ENCODE results near the gene ZNF423.

ZNF423 gene

GRCh38 chr16:49788986-49789385 is 66.9 kb downstream of the ZNF423 start:
- in situ Hi-C loops (cut with MboI; ENCODE audit: low sequenced_read_pairs), result no loop called here

- in situ Hi-C loops (cut with MboI; ENCODE audit: low sequenced_read_pairs), result no loop called here
Observed at GRCh38 chr16:49788572-49788971, 67.3 kb downstream of the ZNF423 start.

DNA sequence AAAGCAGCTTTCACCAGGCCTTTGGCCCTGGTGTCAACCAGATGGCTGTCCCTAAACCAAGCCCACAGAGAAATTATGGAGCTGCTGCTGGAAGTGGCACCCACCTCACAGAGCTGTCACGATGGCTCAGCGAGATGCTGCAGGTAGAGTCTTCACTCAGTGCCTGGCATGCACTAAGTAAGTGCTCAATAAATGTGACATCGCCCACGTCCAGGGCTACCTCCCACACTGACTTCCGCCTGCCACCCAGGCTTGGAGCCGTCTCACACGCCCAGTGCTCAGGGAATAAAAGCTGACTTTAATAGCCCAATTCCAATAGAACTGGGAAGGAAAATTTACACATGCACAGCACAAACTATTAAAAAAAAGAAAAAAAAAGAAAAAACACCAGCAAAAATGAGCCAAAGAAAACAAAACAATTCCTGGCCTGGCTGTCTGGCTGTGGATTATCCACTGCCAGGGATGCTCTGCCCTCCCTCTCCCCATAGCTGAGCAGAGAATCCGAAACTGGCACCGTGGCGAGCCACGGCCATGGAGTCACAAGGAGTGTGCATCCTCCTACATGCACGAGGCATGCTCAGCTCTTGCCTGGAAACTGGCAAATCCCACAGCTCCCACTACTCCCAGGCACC is 68.9 kb downstream of the ZNF423 start:
- in situ Hi-C loops (cut with MboI; ENCODE audit: low sequenced_read_pairs), result no loop called here

- in situ Hi-C loops (cut with MboI; ENCODE audit: low sequenced_read_pairs), result no loop called here
Observed at GRCh38 chr16:49785970-49786369, 69.9 kb downstream of the ZNF423 start.

- in situ Hi-C loops (cut with MboI; ENCODE audit: low sequenced_read_pairs), result no loop called here
Observed at GRCh38 chr16:49782405-49782804, 73.5 kb downstream of the ZNF423 start.

DNA sequence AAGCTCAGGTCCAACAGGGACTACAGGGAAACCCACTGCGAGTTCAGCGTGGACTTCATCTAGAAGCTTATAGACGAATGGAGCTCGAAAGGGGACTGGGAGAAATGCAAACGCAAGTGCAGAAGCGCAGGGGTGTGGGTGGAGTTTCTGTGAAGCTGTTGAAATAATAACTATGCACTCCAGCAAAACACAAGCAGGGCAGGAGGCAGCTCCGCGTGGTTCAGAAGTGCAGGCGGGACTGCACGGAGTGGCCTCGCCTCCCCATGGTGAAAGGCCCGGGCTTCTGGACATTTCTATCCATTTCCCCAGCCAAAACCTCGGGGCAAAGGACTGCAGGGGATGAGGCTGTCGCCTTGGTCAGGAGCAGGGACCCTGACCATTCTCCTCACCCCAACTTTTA is 74.5 kb downstream of the ZNF423 start:
- in situ Hi-C loops (cut with MboI; ENCODE audit: low sequenced_read_pairs), result no loop called here

- in situ Hi-C loops (cut with MboI; ENCODE audit: low sequenced_read_pairs), result no loop called here
Observed at GRCh38 chr16:49780433-49780832, 75.5 kb downstream of the ZNF423 start.

- in situ Hi-C loops (cut with MboI; ENCODE audit: low sequenced_read_pairs), result no loop called here
Observed at GRCh38 chr16:49779979-49780378, 75.9 kb downstream of the ZNF423 start.

DNA sequence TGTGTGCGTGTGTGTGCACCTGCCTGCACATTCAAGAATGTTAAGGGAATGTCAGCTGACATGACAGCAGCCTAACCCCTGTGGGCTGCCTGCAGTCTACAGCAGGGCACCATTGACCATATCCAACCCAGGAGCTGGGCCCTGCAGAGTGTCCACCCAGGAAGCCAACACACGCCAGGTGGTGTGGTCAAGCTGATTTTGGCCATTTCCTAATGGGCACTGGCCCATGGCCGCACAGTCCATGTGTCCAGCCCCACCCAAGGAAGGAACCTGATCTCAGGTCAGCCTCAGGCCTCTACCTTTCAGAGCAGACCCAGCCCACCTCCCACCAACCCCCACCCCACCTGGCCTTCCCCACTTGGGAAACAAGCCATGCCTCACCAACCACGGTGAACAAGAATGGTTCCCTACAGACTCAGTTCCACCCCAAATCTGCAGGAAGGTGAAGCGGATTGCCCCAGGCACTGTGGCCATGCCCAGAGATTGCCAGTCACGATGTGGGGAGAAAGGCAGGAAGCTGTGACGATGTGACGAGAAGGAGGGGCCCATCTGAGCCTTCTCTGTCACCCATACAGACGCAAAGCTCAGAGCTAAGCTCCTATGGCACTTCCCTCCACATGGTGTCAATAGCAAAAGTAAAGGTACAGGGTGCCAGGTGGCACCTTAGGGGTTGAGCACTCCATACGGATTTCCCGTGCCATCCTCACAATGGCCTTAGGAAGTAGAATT is 77.5 kb downstream of the ZNF423 start:
- in situ Hi-C loops (cut with MboI; ENCODE audit: low sequenced_read_pairs), result no loop called here

DNA sequence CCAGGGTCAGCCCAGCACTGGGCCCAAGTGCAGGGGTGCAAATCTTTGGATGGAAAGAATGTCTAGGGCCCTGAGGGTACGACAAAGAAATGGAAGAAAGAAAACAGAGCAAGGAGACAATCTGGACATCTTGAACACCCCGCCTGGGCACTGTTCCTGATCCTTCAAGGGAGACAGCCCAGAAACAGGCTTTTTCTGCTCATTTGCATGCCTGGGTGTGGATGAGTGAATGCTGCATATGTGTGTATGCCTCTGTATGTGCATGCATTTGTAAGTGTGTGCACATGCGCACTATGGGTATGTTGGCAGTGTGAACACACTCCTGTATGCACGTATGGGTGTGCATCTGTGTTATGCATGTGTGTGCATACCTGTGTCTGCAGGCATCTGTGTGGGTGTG is 79.2 kb downstream of the ZNF423 start:
- in situ Hi-C loops (cut with MboI; ENCODE audit: low sequenced_read_pairs), result no loop called here

DNA sequence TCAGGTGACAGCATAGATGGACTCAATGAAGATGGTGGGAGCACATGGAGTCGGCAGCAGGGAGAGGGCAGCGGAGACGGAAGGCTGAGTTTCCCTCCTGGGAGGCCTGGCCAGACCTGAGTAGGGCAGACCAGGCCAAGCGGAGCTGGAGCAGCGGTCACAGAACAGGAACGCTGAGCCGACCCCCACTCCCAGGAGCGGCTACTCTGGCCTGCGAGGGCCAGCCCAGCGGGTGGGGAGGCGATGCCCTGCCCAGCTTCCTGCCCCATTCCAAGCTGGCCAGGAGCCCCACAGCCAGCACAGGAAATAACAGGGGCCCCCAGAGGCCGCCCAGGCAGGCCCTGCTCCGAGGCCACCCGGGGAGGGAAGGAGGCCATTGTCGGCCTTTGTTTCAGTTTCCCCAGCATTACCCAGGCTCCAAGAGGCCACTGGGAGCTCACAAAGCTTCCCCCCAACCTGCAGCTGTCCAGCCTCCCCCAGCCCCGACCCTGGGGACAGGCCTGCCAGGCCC is 79.8 kb downstream of the ZNF423 start:
- in situ Hi-C loops (cut with MboI; ENCODE audit: low sequenced_read_pairs), result no loop called here

- in situ Hi-C loops (cut with MboI; ENCODE audit: low sequenced_read_pairs), result no loop called here
Observed at GRCh38 chr16:49775581-49775980, 80.3 kb downstream of the ZNF423 start.

DNA sequence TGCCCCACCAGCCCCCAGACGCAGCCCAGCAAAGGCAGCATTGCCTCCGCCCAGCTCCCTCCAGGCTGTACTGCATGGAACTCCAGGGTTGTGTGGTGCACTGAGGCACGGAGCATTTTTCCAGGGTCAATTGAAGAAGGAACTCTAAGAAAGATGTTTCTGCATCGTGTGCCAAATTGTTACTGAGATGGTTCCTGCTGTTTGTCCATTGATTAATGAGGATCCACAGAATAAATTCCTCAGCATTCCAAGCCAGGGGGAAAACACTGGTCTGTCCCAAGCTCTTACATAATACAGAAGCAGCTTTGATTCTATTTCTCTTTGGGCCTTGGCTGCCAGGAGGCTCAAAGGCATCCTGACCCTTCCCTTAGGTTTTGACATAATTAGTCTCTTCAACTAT is 80.9 kb downstream of the ZNF423 start:
- in situ Hi-C loops (cut with MboI; ENCODE audit: low sequenced_read_pairs), result no loop called here

DNA sequence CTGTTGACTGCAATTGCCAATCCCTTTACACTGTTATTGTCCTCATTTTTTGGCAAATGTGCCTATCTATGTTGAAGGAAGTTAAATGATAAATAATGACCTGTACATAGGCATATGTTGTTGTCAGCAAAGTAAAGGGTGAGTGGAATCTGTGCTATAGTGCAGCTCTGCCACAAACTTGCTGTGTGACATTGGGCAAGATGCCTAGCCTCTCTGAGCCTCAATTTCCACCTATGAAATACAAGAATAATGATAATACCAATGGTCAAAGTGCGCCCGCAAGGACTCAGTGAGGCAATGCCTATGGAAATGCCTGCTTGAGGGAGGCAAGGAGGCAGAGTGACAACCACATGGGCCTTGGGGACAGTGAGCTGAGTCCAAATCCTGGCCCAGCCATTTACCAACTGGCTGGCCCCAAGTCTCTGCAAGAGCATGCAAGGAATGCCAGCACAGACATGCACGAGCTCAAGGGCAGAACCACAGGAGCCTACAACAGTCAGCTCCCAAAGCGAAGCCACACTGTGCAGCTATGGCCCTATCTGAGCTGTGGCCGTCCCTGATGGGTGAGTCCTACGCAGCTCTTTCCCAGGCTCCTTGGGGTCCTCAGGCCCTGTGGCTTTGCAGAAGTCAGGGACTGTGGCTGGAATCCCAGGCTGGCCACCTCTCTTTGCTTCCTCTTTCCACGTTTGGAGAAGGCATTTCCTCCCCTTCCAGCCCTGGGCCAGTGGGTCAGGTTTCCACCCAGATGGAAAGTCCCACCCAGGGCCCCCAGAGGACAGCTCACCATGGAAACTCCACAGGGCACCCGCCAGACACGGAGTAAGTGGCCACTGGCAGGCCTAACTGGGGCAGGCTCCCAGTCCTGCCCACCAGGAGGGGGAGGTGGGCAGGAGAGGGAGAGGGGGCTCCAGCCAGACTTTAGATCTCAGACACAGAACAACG is 82.1 kb downstream of the ZNF423 start:
- in situ Hi-C loops (cut with MboI; ENCODE audit: low sequenced_read_pairs), result no loop called here

DNA sequence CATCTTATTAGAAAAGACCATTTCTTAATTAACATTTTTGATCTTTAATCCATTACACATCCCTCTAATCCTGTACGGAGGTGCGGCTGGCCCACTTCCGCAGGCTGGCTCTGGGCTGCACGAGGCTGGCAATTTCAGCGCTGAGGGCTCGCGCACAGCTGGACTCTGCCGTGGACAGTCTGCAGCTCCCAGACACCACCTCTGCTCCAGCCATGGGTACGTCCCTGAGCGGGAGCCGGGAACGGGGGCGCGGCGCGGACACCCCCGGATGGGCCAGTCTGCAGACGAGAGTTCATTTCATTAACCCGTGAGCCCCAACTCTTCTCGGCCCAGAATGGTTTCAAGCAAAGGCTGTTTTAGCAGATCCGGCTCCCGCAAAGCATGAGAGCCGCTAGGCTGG is 87.9 kb downstream of the ZNF423 start:
- in situ Hi-C loops (cut with MboI; ENCODE audit: low sequenced_read_pairs), result no loop called here

- in situ Hi-C loops (cut with MboI; ENCODE audit: low sequenced_read_pairs), result no loop called here
Observed at GRCh38 chr16:49767414-49767813, 88.5 kb downstream of the ZNF423 start.

- in situ Hi-C loops (cut with MboI; ENCODE audit: low sequenced_read_pairs), result no loop called here
Observed at GRCh38 chr16:49766225-49766624, 89.7 kb downstream of the ZNF423 start.

GRCh38 chr16:49763826-49764225 is 92.1 kb downstream of the ZNF423 start:
- in situ Hi-C loops (cut with MboI; ENCODE audit: low sequenced_read_pairs), result no loop called here

DNA sequence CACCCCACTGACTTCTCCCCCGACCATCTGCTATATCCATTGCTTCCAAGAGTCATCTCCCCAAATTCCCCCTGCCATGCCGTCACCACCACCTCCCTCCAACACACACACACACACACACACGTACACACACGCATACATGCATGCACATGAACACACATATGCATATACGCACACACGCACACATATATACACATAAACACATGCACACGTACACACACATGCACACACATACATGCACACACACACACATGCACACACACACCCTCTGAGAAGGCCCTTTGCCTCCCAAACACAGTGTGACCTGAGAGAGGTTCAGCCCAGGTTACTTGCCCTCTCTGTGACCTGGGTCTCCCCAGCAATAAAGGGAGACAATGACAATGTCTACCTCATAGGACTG is 95.1 kb downstream of the ZNF423 start:
- in situ Hi-C loops (cut with MboI; ENCODE audit: low sequenced_read_pairs), result no loop called here

DNA sequence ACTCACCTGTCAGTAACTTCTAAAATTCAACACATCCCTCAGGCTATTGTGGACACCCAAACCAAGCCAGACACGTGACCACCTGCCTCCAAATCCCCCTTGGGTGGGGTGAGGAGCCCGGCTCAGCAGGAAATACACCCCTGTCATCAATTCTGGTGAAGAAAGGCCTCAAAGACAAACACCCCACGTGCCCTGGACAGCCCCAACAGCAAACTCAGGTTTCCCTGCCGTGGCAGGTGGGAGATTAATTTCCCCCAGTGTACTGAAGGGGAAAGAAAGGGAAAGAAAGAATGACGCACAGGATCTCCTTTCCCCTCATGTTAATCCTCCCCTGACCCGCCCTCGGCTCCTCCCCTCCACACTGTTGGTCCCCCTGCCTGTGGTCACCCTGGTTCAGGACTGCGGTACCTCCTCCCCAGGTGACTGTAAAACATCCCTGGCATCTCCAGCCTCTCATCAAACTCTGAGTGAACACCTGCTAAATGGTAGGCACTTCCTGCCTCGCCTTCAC is 98.3 kb downstream of the ZNF423 start:
- in situ Hi-C loops (cut with MboI; ENCODE audit: low sequenced_read_pairs), result no loop called here

All from HL-60/S4 (cell line).